ENCODE data around the gene CNTNAP5.

The CNTNAP5 gene

GRCh38 chr2:124835331-124835730, 810.2 kb downstream of the CNTNAP5 start:
- H3K36me3 ChIP-seq (ENCODE audit: control insufficient read depth, low read depth, low read length): no peaks in the 10 kb centered on the region
- H3K4me3 ChIP-seq (ENCODE audit: low read length): no peak overlapping the region
- H3K9me3 ChIP-seq (ENCODE audit: control insufficient read depth, low read depth, low read length): peaks cover 4% of the 10 kb centered on the region
- H3K9ac ChIP-seq (ENCODE audit: low read length): no peak overlapping the region
- no peaks in the 10 kb centered on the region for H3K27me3 ChIP-seq (ENCODE audit: control insufficient read depth, insufficient read depth, low read length)
- H3K27ac ChIP-seq (ENCODE audit: low read length): no peak overlapping the region
- H3K4me1 ChIP-seq (ENCODE audit: control insufficient read depth, low read depth, low read length): no peaks in the 10 kb centered on the region

GRCh38 chr2:124836416-124836815, 811.3 kb downstream of the CNTNAP5 start:
- Histone ChIP-seq H3K9ac (ENCODE audit: low read length) (no peak overlapping the region), H3K36me3 (ENCODE audit: control insufficient read depth, low read depth, low read length) (no peaks in the 10 kb centered on the region), H3K4me3 (ENCODE audit: low read length) (no peak overlapping the region), H3K27ac (ENCODE audit: low read length) (no peak overlapping the region), H3K27me3 (ENCODE audit: control insufficient read depth, insufficient read depth, low read length) (no peaks in the 10 kb centered on the region), H3K4me1 (ENCODE audit: control insufficient read depth, low read depth, low read length) (no peaks in the 10 kb centered on the region), H3K9me3 (ENCODE audit: control insufficient read depth, low read depth, low read length) (no peaks in the 10 kb centered on the region)

- H3K27me3 ChIP-seq (ENCODE audit: control insufficient read depth, insufficient read depth, low read length): no peaks in the 10 kb centered on the region
- H3K36me3 ChIP-seq (ENCODE audit: control insufficient read depth, low read depth, low read length): no peaks in the 10 kb centered on the region
- no peak overlapping the region for H3K4me3 ChIP-seq (ENCODE audit: low read length)
- H3K9ac ChIP-seq (ENCODE audit: low read length): no peak overlapping the region
- no peaks in the 10 kb centered on the region for H3K4me1 ChIP-seq (ENCODE audit: control insufficient read depth, low read depth, low read length)
- H3K27ac ChIP-seq (ENCODE audit: low read length): no peak overlapping the region
- H3K9me3 ChIP-seq (ENCODE audit: control insufficient read depth, low read depth, low read length): no peaks in the 10 kb centered on the region
Observed at GRCh38 chr2:124837496-124837895, 812.4 kb downstream of the CNTNAP5 start.

GRCh38 chr2:124838406-124838805, 813.3 kb downstream of the CNTNAP5 start:
- H3K4me1 ChIP-seq (ENCODE audit: control insufficient read depth, low read depth, low read length): no peaks in the 10 kb centered on the region
- H3K27me3 ChIP-seq (ENCODE audit: control insufficient read depth, insufficient read depth, low read length): no peaks in the 10 kb centered on the region
- H3K4me3 ChIP-seq (ENCODE audit: low read length): no peak overlapping the region
- no peak overlapping the region for H3K9ac ChIP-seq (ENCODE audit: low read length)
- H3K36me3 ChIP-seq (ENCODE audit: control insufficient read depth, low read depth, low read length): no peaks in the 10 kb centered on the region
- H3K9me3 ChIP-seq (ENCODE audit: control insufficient read depth, low read depth, low read length): no peaks in the 10 kb centered on the region
- no peak overlapping the region for H3K27ac ChIP-seq (ENCODE audit: low read length)

- Histone ChIP-seq H3K27me3 (ENCODE audit: control insufficient read depth, insufficient read depth, low read length) (no peaks in the 10 kb centered on the region), H3K4me1 (ENCODE audit: control insufficient read depth, low read depth, low read length) (no peaks in the 10 kb centered on the region), H3K27ac (ENCODE audit: low read length) (no peak overlapping the region), H3K9me3 (ENCODE audit: control insufficient read depth, low read depth, low read length) (no peaks in the 10 kb centered on the region), H3K4me3 (ENCODE audit: low read length) (no peak overlapping the region), H3K9ac (ENCODE audit: low read length) (no peak overlapping the region), H3K36me3 (ENCODE audit: control insufficient read depth, low read depth, low read length) (no peaks in the 10 kb centered on the region)
Observed at GRCh38 chr2:124867247-124867646, 842.2 kb downstream of the CNTNAP5 start.

- Histone ChIP-seq H3K9me3 (ENCODE audit: control insufficient read depth, low read depth, low read length) (no peaks in the 10 kb centered on the region), H3K27ac (ENCODE audit: low read length) (no peak overlapping the region), H3K27me3 (ENCODE audit: control insufficient read depth, insufficient read depth, low read length) (no peaks in the 10 kb centered on the region), H3K36me3 (ENCODE audit: control insufficient read depth, low read depth, low read length) (no peaks in the 10 kb centered on the region), H3K4me1 (ENCODE audit: control insufficient read depth, low read depth, low read length) (no peaks in the 10 kb centered on the region), H3K9ac (ENCODE audit: low read length) (no peak overlapping the region), H3K4me3 (ENCODE audit: low read length) (no peak overlapping the region)
Observed at GRCh38 chr2:124874219-124874618, 849.1 kb downstream of the CNTNAP5 start.

- Histone ChIP-seq H3K9me3 (ENCODE audit: control insufficient read depth, low read depth, low read length) (no peaks in the 10 kb centered on the region), H3K27ac (ENCODE audit: low read length) (no peak overlapping the region), H3K4me3 (ENCODE audit: low read length) (no peak overlapping the region), H3K36me3 (ENCODE audit: control insufficient read depth, low read depth, low read length) (no peaks in the 10 kb centered on the region), H3K9ac (ENCODE audit: low read length) (no peak overlapping the region), H3K27me3 (ENCODE audit: control insufficient read depth, insufficient read depth, low read length) (no peaks in the 10 kb centered on the region), H3K4me1 (ENCODE audit: control insufficient read depth, low read depth, low read length) (no peaks in the 10 kb centered on the region)
Observed at GRCh38 chr2:124874676-124875075, 849.6 kb downstream of the CNTNAP5 start.

- no peaks in the 10 kb centered on the region for H3K27me3 ChIP-seq (ENCODE audit: control insufficient read depth, insufficient read depth, low read length)
- H3K4me1 ChIP-seq (ENCODE audit: control insufficient read depth, low read depth, low read length): no peaks in the 10 kb centered on the region
- no peaks in the 10 kb centered on the region for H3K36me3 ChIP-seq (ENCODE audit: control insufficient read depth, low read depth, low read length)
- H3K27ac ChIP-seq (ENCODE audit: low read length): no peak overlapping the region
- H3K9me3 ChIP-seq (ENCODE audit: control insufficient read depth, low read depth, low read length): no peaks in the 10 kb centered on the region
- no peak overlapping the region for H3K4me3 ChIP-seq (ENCODE audit: low read length)
- H3K9ac ChIP-seq (ENCODE audit: low read length): no peak overlapping the region
Observed at GRCh38 chr2:124875627-124876244, 850.6 kb downstream of the CNTNAP5 start.

- Histone ChIP-seq H3K4me3 (ENCODE audit: low read length) (no peak overlapping the region), H3K27ac (ENCODE audit: low read length) (no peak overlapping the region), H3K27me3 (ENCODE audit: control insufficient read depth, insufficient read depth, low read length) (no peaks in the 10 kb centered on the region), H3K9ac (ENCODE audit: low read length) (no peak overlapping the region), H3K9me3 (ENCODE audit: control insufficient read depth, low read depth, low read length) (no peaks in the 10 kb centered on the region), H3K36me3 (ENCODE audit: control insufficient read depth, low read depth, low read length) (no peaks in the 10 kb centered on the region), H3K4me1 (ENCODE audit: control insufficient read depth, low read depth, low read length) (no peaks in the 10 kb centered on the region)
Observed at GRCh38 chr2:124877141-124877577, 852.1 kb downstream of the CNTNAP5 start.

GRCh38 chr2:124879640-124880039, 854.6 kb downstream of the CNTNAP5 start:
- Histone ChIP-seq H3K4me3 (ENCODE audit: low read length) (no peak overlapping the region), H3K4me1 (ENCODE audit: control insufficient read depth, low read depth, low read length) (no peaks in the 10 kb centered on the region), H3K27me3 (ENCODE audit: control insufficient read depth, insufficient read depth, low read length) (no peaks in the 10 kb centered on the region), H3K36me3 (ENCODE audit: control insufficient read depth, low read depth, low read length) (no peaks in the 10 kb centered on the region), H3K9ac (ENCODE audit: low read length) (no peak overlapping the region), H3K27ac (ENCODE audit: low read length) (no peak overlapping the region), H3K9me3 (ENCODE audit: control insufficient read depth, low read depth, low read length) (no peaks in the 10 kb centered on the region)

GRCh38 chr2:124880995-124881394, 855.9 kb downstream of the CNTNAP5 start:
- Histone ChIP-seq H3K9ac (ENCODE audit: low read length) (no peak overlapping the region), H3K4me3 (ENCODE audit: low read length) (no peak overlapping the region), H3K36me3 (ENCODE audit: control insufficient read depth, low read depth, low read length) (no peaks in the 10 kb centered on the region), H3K27me3 (ENCODE audit: control insufficient read depth, insufficient read depth, low read length) (no peaks in the 10 kb centered on the region), H3K9me3 (ENCODE audit: control insufficient read depth, low read depth, low read length) (no peaks in the 10 kb centered on the region), H3K27ac (ENCODE audit: low read length) (no peak overlapping the region), H3K4me1 (ENCODE audit: control insufficient read depth, low read depth, low read length) (no peaks in the 10 kb centered on the region)

GRCh38 chr2:124882423-124882822, 857.3 kb downstream of the CNTNAP5 start:
- H3K27me3 ChIP-seq (ENCODE audit: control insufficient read depth, insufficient read depth, low read length): no peaks in the 10 kb centered on the region
- H3K4me1 ChIP-seq (ENCODE audit: control insufficient read depth, low read depth, low read length): no peaks in the 10 kb centered on the region
- H3K9me3 ChIP-seq (ENCODE audit: control insufficient read depth, low read depth, low read length): no peaks in the 10 kb centered on the region
- no peak overlapping the region for H3K27ac ChIP-seq (ENCODE audit: low read length)
- H3K36me3 ChIP-seq (ENCODE audit: control insufficient read depth, low read depth, low read length): no peaks in the 10 kb centered on the region
- H3K4me3 ChIP-seq (ENCODE audit: low read length): no peak overlapping the region
- H3K9ac ChIP-seq (ENCODE audit: low read length): no peak overlapping the region
